Measurements from ENCODE around the gene SSTR3.

GRCh38 chr22:37183432-37184379 lies 28.6 kb downstream of the SSTR3 start:
- TF ChIP-seq CTCF (conservative IDR thresholded peaks at IDR 0.05; ENCODE audit: low read length) = no peak
- no peak for TF ChIP-seq EZH2phosphoT487 (IDR thresholded peaks at IDR 0.05; ENCODE audit: borderline replicate concordance, low read depth, low read length)

Data from OCI-LY7 (cell line).